Lung (tissue), 12 donors: ENCODE measurements around the gene ARMS2. TPM values are rescaled to one million over a fixed set of nuclear protein-coding genes. Genes with fewer than 3 reads are reported as not detected.

Source experiments
- ATAC-seq: fragments of 200-7000 bp; cut with Tn5 transposase; one replicate; pipeline ENCODE4 v1.9.1; 2020; ENCODE audit warnings: moderate number of reproducible peaks; ENCODE audit not compliant: insufficient read depth, low FRiP score
- DNase-seq, 3 donors: peaks; one replicate each; pipeline ENCODE4 v3.0.0-alpha.2; 2013 to 2017
- H3K27ac ChIP-seq, 2 donors: one replicate each; pipeline ENCODE4 v1.5.1; 2013; ENCODE audit warnings: mild to moderate bottlenecking in 2 of 2, moderate library complexity in 2 of 2, control low read depth in 1 of 2, inconsistent platforms in 1 of 2, low read depth in 1 of 2, low read length in 1 of 2
- H3K27me3 ChIP-seq, 3 donors: one replicate each; pipeline ENCODE4 v1.5.1; 2013; ENCODE audit warnings: low read length in 2 of 3; ENCODE audit not compliant: control insufficient read depth in 3 of 3, insufficient read depth in 3 of 3
- H3K36me3 ChIP-seq, 4 donors: one replicate each; pipeline ENCODE4 v1.5.1; 2013; ENCODE audit warnings: low read length in 4 of 4, mild to moderate bottlenecking in 1 of 4, moderate library complexity in 1 of 4; ENCODE audit not compliant: control insufficient read depth in 4 of 4, insufficient read depth in 4 of 4
- H3K4me1 ChIP-seq, 5 donors: one replicate each; pipeline ENCODE4 v1.5.1; 2013; ENCODE audit warnings: low read length in 5 of 5, mild to moderate bottlenecking in 2 of 5, moderate library complexity in 1 of 5; ENCODE audit not compliant: control insufficient read depth in 5 of 5, insufficient read depth in 5 of 5
- H3K4me3 ChIP-seq: one replicate; pipeline ENCODE4 v1.5.1; 2013; ENCODE audit warnings: mild to moderate bottlenecking, control low read depth, moderate library complexity
- H3K9ac ChIP-seq, 2 donors: one replicate each; pipeline ENCODE4 v1.5.1; 2013; ENCODE audit warnings: low read length in 2 of 2, control low read depth in 1 of 2; ENCODE audit not compliant: insufficient read depth in 1 of 2
- H3K9me3 ChIP-seq, 4 donors: one replicate each; pipeline ENCODE4 v1.5.1; 2013; ENCODE audit warnings: low read length in 3 of 4, mild to moderate bottlenecking in 1 of 4, moderate library complexity in 1 of 4; ENCODE audit not compliant: control insufficient read depth in 4 of 4, insufficient read depth in 3 of 4
- CTCF ChIP-seq: IDR thresholded peaks from 2 replicates; pipeline ENCODE4 v1.5.1; 2012; ENCODE audit warnings: mild to moderate bottlenecking; ENCODE audit errors: control extremely low read depth, extremely low read depth
- WGBS, 2 donors: extraction: QIAGEN DNeasy Blood & Tissue Kit; methylation state at CpG; one replicate each; pipeline ENCODE4 v1.1.7; 2013; 5-methylcytosine and 5-hydroxymethylcytosine counted together
- polyA plus RNA-seq, 2 donors: library from polyadenylated mRNA; stranded (reverse); fragments of 200-250 nt; gene quantifications; one replicate each; pipeline ENCODE4 v1.2.1, GENCODE V29; 2013
- total RNA-seq, 2 donors: library from RNA; depleted of rRNA in 1 of 2; stranded (reverse); fragments of >200 nt in 1 of 2; gene quantifications; one replicate each; pipeline ENCODE4 v1.2.1, GENCODE V29; 2014 to 2021
- donor health status: control.
- donor health status: control.
- donor health status: Bipolar disorder and iron deficiency.
- donor health status: healthy.
- donor health status: DM: yes; HTN: yes; CAD: no.

ARMS2 gene
- total and polyA plus RNA-seq, 4 donors, result not detected

DNA sequence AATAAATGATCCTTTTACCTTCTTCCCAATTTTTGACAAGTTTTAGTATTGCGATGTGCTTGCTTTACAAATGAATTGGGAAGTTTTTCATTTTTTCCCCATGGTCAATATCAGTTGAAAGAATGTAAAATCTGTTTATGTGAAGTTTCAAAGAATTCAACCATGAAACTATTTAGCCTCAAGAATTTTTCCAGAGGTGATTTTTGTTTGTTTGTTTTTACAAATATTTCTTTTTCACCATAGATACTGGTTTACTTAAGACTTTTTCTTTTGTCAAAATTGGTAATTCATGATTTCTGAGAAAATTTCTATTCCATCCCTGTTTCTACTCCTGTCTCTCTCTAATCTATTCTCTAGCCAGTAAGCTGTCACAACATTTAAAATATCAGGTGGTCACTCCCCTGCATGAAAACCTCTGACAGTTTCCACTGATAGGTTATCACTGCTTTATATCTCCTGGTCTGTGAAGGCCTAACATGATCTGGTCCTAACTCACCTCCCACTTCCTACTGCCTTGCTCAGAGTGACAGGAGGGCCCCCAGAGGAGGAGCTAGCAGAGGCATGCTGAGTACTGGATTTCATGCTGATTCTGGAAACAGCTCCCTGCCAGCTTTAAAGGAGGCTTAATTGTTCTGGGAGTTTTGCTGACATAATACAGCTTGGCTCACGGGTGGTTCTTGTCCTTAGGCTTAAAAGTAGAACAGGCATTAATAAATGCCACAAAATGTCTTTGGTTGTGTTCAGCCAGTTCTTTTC lies 7.6 kb upstream of the ARMS2 start:
- H3K4me1 ChIP-seq, result peaks cover 0 to 3% (median 0%) of the 10 kb centered on the region in 5 donors
- H3K4me3 ChIP-seq, result no peak overlapping the region
- H3K27ac ChIP-seq, result no peak overlapping the region
- 64 to 73% methylated on average over 2 of the region's 2 CpGs for WGBS, 2 donors
- DNase-seq (peak in 2 of 3 donors; percentile 26 to 30), ATAC-seq (no peak)
- no peaks in the 10 kb centered on the region for H3K36me3 ChIP-seq
- no peak for TF ChIP-seq CTCF
- no peaks in the 10 kb centered on the region for H3K27me3 ChIP-seq
- no peak overlapping the region for H3K9ac ChIP-seq
- H3K9me3 ChIP-seq, result peaks cover 0 to 2% (median 0%) of the 10 kb centered on the region in 4 donors

DNA sequence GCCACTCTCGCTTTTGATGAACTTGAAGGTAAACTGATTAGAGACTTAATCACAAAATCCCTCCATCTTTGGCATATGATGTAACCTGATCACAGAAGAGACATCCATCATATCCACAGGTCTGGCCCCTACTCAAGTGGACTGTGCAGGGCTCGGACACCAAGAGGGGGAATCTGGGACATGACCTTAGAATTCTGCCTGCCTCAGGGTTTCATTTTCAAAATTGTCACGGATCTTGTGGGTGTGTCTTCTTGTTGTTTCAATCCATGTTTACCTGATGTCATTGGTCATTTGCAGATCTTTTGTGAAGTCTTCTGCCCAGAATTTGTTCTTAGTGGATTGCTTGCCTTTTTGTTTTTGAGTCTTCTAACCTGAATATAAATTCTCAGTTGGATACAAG lies 5.9 kb upstream of the ARMS2 start:
- no peak overlapping the region for H3K9ac ChIP-seq
- H3K27ac ChIP-seq, result no peak overlapping the region
- H3K4me1 ChIP-seq, result peaks cover 0 to 3% (median 0%) of the 10 kb centered on the region in 5 donors
- H3K27me3 ChIP-seq, result no peaks in the 10 kb centered on the region
- 83 to 90% methylated on average over 3 of the region's 3 CpGs for WGBS, 2 donors
- ATAC-seq (no peak), DNase-seq (no peak)
- no peak for TF ChIP-seq CTCF
- peaks cover 0 to 2% (median 0%) of the 10 kb centered on the region in 4 donors for H3K9me3 ChIP-seq
- no peaks in the 10 kb centered on the region for H3K36me3 ChIP-seq
- no peak overlapping the region for H3K4me3 ChIP-seq

DNA sequence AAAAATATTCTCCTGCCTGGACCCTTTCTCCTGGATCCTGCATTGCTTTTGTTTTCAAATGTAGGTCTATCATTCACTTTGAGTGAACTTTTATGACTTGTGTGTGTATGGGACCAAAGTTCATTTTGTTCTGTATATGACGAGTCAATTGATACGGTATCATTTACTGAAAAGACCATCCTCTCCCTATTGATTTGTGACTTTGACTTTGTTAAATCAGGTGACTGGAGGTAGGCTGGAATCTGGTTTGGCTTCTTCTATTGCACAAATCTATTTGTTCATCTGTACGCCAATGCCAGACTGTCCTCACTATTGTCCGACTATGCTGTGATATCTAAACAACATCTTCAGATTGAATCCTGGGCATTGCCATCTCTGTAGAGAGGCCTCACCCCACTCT lies 5.3 kb upstream of the ARMS2 start:
- no peak for ATAC-seq
- DNase-seq, result no peak
- no peak overlapping the region for H3K27ac ChIP-seq
- WGBS, 2 donors, result 86 to 87% methylated on average over 4 of the region's 4 CpGs
- H3K27me3 ChIP-seq, result no peaks in the 10 kb centered on the region
- no peaks in the 10 kb centered on the region for H3K36me3 ChIP-seq
- peaks cover 0 to 3% (median 0%) of the 10 kb centered on the region in 5 donors for H3K4me1 ChIP-seq
- no peak overlapping the region for H3K4me3 ChIP-seq
- TF ChIP-seq CTCF, result no peak
- H3K9ac ChIP-seq, result no peak overlapping the region
- peaks cover 0 to 2% (median 0%) of the 10 kb centered on the region in 4 donors for H3K9me3 ChIP-seq
